Smooth muscle cell of the umbilical artery (primary cell): ENCODE results near the gene SPNS2. TPM values are rescaled to one million over a fixed set of nuclear protein-coding genes. Genes with fewer than 3 reads are reported as not detected.

Experiments used
- total RNA-seq: library from RNA; depleted of rRNA; stranded (reverse); fragments of >200 nt; gene quantifications from 2 replicates; pipeline ENCODE4 v1.2.3, GENCODE V29; 2014

The SPNS2 gene, protein sequence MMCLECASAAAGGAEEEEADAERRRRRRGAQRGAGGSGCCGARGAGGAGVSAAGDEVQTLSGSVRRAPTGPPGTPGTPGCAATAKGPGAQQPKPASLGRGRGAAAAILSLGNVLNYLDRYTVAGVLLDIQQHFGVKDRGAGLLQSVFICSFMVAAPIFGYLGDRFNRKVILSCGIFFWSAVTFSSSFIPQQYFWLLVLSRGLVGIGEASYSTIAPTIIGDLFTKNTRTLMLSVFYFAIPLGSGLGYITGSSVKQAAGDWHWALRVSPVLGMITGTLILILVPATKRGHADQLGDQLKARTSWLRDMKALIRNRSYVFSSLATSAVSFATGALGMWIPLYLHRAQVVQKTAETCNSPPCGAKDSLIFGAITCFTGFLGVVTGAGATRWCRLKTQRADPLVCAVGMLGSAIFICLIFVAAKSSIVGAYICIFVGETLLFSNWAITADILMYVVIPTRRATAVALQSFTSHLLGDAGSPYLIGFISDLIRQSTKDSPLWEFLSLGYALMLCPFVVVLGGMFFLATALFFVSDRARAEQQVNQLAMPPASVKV
- total RNA-seq = 0.37 and 0.89 TPM in 2 replicates

DNA sequence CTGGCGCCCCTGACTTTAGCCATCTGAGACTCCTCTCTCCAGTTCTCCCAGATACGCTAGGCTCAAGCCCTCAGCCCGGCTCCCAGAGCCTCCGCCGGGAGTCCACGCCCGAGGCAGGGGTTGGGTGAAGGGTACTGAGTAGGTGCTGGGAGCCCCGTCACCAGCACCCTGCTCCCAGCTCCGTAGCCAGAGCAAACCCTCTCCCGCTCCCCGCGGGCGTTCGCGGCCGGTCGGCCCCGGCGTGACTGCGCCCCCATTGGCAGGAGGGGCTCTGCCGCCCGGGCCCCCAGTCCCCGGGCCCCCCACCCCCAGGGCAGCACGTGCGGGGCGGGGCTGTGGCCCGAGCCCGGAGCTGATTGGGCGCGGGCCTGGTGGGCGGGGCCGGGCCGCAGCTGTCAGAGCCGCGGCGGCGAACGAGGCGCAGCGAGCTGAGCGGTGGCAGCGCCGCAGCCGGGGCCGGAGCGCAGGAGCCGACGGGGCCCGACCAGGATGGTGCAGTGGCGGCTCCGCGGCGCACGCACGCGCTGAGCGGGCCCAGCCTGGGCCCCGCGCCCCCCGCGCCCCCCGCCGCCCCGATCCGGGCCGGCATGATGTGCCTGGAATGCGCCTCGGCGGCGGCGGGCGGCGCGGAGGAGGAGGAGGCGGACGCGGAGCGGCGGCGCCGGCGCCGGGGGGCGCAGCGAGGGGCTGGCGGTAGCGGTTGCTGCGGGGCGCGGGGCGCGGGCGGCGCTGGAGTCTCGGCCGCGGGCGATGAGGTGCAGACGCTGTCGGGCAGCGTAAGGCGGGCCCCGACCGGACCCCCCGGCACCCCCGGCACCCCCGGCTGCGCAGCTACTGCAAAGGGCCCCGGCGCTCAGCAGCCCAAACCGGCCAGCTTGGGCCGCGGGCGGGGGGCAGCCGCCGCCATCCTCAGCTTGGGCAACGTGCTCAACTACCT is at the start of gene SPNS2:
Gene SPNS2, plus strand, starts transcription at position 421 of the 937 bp plus-strand sequence. Its CDS starts 167 bp downstream, at position 588.

DNA sequence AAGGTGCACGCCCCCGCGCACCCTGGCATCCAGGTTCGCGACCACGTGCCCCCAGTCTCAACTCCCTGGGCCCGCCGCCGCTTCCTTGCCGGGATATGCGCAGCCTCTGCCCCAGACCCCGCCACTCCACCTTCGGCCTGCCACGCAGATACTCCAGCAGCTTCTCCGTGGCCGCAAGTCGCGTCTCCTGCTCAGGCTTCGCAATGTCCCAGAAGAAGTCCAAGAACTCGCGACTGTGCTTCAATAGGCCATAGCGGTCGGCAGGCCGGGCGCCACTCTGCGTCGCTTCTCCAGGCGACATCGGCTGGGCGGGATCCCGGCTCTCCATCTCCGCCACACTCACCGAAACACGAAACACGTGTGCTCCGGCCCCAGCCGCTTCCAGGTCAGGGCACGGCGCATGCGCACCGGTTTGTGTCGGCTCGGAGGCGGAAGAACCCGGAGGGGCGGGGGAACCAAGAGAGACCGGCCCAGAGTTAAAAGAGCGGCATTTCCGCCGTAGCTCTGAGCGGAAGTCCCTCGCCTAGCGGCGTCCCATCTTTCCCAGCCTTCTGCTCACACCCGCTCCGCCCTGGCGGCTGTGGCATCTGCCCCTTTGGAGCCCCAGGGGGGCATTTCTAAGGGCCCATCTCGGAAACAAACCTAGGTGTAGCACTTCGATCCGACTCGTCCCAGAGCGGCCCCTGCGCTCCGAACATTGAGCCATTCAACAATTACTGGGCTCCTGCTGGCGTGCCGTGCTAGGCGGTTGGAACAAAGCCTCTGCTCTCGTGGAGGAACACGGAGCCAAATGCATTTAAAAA is 56.5 kb downstream of the SPNS2 start, which contains the start of gene MYBBP1A:
Gene MYBBP1A, minus strand, starts transcription at position 388 of the 803 bp plus-strand sequence. Its CDS starts 60 bp downstream, at position 328.

DNA sequence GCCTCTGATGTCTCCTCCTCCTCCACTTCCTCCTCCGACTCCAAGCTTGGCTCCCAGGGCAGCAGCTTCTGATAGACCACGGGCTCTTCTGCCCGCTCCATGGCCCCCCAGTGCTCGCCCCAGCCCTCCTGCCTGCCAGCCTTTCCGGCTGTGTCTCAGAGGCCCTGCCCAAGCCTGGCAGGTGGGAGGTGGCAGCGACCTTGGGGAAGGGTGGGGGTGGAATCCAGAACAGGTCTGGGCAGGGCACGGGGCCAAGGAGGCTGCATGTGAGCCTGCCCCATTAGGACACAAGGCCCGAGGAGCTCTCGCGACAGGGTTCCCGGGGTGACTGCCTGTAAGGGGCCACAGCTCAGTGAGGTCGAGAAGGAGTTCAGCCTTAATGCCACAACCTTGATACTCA is 61.7 kb downstream of the SPNS2 start, which contains the start of gene GGT6:
Gene GGT6, minus strand, starts transcription at position 157 of the 400 bp plus-strand sequence. Its CDS starts 56 bp downstream, at position 101.

DNA sequence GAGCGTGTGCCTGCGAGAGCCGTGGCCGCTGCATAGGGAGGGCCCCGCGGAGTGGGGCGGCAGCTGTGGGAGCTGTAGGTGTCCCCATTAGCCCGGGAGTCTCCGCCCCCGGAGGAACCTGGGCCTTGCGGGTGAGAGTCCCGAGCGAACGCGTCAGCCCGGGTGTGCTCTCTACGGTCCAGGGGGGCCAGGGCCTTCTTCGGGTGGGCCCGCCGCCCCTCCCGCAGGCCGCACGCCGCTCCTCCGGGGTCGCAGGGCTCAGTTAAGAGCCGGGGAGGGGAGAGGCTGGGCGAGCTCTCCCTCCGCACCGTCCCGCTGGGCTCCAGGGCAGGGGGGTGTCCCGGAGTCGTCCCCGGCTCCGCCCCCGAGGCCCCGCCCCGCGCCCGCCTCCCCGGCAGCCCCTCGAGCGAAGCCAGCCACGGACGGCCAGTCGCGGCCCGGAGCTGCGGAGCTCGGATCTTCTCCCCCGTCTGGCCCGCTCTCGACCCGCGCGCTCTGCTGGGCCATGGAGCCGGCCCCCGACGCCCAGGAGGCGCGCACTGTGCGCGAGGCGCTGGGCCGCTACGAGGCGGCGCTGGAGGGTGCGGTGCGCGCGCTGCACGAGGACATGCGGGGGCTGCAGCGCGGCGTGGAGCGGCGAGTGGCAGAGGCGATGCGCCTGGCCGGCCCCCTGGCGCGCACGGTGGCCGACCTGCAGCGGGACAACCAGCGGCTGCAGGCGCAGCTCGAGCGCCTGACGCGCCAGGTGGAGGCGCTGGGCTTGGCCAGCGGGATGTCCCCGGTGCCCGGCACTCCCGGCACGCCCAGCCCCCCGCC is 85.6 kb downstream of the SPNS2 start, which contains the start of gene SMTNL2:
Gene SMTNL2, plus strand, starts transcription at position 429 of the 816 bp plus-strand sequence. Its CDS starts 77 bp downstream, at position 506.

Other genes starting within 250 kb of the SPNS2 start
- 50.2 and 71.6 TPM in 2 replicates for gene ANKFY1, start 234.9 kb upstream of the SPNS2 start, total RNA-seq
- gene UBE2G1, start 132.2 kb upstream of the SPNS2 start, total RNA-seq = 28.2 and 38.8 TPM in 2 replicates
- gene SPNS3, start 64.9 kb upstream of the SPNS2 start, total RNA-seq = not detected in 2 replicates
- 50.8 and 86.9 TPM in 2 replicates for gene MYBBP1A, start 56.5 kb downstream of the SPNS2 start, total RNA-seq
- gene GGT6, start 61.7 kb downstream of the SPNS2 start, total RNA-seq = not detected in 2 replicates
- under 0.01 TPM in 1 of 2 replicates, not detected in the other for gene SMTNL2, start 85.6 kb downstream of the SPNS2 start, total RNA-seq
- gene ALOX15, start 142.8 kb downstream of the SPNS2 start, total RNA-seq = not detected in 2 replicates
- gene PELP1, start 205.3 kb downstream of the SPNS2 start, total RNA-seq = 33.6 and 85.3 TPM in 2 replicates
- 2.1 and 2.5 TPM in 2 replicates for gene ARRB2, start 211.8 kb downstream of the SPNS2 start, total RNA-seq
- gene MED11, start 232.5 kb downstream of the SPNS2 start, total RNA-seq = 8.3 and 13.4 TPM in 2 replicates
- not detected in 2 replicates for gene ZMYND15, start 241.0 kb downstream of the SPNS2 start, total RNA-seq
- 0.37 and 0.89 TPM in 2 replicates for gene CXCL16, start 241.0 kb downstream of the SPNS2 start, total RNA-seq